Sciatic nerve (tissue), 2 donors: Measurements from ENCODE around the gene ERAL1. TPM values are rescaled to one million over a fixed set of nuclear protein-coding genes. Genes with fewer than 3 reads are reported as not detected.
"Not testable (repeated sequence)": the region's sequence is repeated elsewhere in the genome, so short reads cannot be mapped to it uniquely, and the experiment has no call there.

Experiments
- ATAC-seq: fragments of 200-7000 bp; cut with Tn5 transposase; one replicate; pipeline ENCODE4 v1.9.1; 2020; ENCODE audit warnings: mild to moderate bottlenecking, moderate library complexity
- DNase-seq: peaks from one replicate; pipeline ENCODE4 v3.0.0-alpha.2; 2020; ENCODE audit warnings: low spot score
- intact Hi-C: fragments of 100-400 bp; cut with DNase I; formaldehyde crosslinking; loops from one replicate; pipeline ENCODE4 v1.14.2; 2022
- total RNA-seq: library from RNA; stranded (reverse); fragmentation: NEBNext Ultra II Directional; extraction: Animal tissue kit (Norgen Biotek cat#: 25700); gene quantifications from one replicate; pipeline ENCODE4 v1.2.1, GENCODE V29; 2021
- donor health status: DM: no; HTN: no; CAD: no.
- donor health status: DM: no; HTN: no; CAD: no.

The ERAL1 gene
- total RNA-seq, 1 donor from 2014 or later: 23.0 TPM

DNA sequence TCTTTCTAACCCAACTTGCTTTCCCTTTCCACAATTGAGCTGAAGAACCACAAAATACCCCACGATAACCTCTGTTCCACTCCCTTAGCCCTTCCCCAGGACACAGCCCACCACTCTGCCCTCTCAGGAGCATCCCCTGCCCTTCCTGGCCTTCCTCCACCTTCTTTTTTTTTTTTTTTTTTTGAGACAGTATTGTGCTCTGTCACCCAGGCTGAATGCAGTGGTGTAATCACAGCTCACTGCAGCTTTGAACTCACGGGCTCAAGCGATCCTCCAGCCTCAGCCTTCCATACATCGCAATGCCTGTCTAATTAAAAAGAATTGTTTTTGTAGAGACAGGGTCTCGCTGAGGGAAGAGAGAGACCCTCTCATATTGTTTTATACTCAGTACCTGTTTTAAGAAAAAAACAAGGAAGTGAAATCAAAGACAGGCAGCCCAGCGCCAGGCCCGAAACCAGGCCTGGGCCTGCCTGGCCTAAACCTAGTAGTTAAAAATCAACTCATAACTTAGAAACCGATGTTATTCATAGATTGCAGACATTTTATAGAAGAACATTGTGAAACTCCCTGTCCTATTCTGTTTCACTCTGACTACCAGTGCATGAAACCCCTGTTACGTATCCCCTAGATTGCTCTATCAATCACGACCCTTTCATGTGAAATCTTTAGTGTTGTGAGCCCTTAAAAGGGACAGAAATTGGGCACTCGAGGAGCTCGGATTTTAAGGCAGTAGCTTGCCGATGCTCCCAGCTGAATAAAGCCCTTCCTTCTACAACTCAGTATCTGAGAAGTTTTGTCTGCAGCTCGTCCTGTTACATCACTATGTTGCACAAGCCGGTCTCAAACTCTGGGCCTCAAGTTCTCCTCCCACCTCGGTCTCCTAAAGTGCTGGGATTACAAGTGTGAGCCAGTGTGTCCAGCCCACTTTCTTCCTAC is 38.7 kb downstream of the ERAL1 start:
- intact Hi-C loops, ATAC-seq: not testable (repeated sequence)

DNA sequence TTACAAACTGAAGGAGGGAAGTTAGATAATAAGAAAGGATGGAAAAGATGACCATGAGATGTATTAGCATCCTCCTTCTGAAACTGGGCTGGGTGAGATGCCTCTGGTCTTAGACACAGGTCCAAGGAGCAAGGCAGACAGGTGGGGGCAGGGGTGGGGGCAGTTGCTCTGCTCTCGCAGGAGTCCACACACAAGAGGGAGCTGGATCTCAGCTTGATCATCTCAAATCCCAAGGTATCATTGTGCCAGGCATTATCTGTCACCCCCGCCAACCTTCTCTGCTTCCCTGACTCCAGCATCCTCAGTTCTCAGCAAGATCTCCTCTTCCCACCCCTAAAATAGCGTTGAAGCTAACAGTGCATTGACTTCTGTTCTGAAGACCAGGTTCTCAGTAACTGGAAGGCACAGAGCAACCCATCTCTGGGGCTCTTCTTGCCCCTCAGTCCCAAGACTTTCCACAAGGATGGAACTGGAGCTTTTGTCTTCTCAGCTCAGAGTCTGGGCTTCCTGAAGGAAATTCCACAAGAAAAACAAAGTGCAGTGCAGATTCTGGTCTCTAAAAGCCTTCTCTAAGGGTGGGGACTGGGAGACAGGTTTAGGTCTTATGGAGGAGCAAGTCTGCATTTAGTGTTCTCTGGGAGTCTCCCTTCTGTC is 41.1 kb downstream of the ERAL1 start:
- no peak for DNase-seq
- ATAC-seq: no peak
- intact Hi-C loops: no loop called here

More for the DNA sequence above, 38.7 kb downstream of the ERAL1 start:
- DNase-seq: not testable (repeated sequence)

DNA sequence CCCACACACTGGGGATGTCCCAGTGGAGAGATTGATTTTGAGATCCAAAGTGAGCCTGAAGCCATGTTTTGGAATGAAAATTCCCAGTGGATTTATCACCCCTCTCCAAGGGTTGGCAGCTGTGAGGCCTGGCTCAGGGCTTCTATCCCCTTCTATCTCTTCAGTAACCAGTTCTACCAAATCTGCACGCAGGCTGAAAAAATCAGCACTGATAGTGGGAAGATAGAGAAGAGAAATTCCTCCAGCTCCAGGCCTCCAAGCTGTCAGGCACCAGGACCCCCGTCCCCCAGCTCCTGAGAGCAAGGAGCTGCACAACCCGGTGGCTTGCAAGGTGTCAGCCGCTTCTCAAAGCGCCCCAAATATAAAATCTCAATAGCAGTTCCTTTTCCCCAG is 41.7 kb downstream of the ERAL1 start:
- no peak for DNase-seq
- ATAC-seq: peak; percentile 2
- intact Hi-C loops: no loop called here

DNA sequence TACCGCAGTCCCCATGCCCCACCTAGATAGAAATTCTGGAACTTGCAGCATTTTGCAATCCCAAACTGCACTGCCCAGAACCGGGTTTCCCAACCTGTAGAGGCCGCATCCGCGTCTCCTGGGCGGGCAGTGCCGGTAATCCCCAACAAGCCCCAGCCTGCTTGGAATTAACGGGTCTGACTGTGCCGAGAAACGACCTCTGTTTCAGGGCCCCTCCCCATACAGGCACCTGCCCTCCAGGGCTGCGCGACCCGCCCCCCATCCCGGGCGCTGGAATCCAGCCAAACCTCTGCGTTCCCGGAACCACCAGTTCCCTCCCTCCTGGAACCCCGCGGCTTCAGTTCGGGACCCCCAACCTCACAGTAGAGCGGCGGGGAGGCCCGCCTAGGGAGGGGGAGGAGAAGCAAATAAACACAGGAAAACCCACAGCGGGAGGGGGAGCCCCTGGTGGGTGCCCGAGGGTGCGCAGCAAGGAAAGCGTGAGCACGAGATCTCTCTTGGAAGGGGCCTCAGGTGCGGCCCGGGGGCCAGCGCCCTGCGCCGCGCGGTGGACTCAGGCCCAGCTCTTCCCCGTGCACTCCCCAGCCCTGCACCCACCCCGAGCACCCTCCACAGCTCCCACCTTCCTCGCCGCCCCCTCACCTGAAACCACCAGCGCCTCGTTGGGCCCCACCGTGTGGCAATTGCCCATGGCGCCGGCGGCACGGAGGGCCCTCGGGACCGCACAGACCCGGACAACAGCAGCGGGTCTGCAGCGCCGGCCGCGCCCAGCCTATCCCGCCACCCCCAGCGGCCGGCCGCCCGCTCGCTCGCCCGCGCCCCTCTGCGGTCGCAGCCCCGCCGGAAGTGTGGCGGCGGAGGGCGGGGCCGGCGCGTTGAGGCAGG is 42.3 kb downstream of the ERAL1 start, which contains the start of gene FLOT2:
TSS of gene FLOT2 (minus strand) at position 850 of the 885 bp plus-strand sequence. CDS start at position 691, 159 bp downstream.
- DNase-seq (peak; percentile 82), ATAC-seq (peak; percentile 87)
- intact Hi-C loops: no loop called here

DNA sequence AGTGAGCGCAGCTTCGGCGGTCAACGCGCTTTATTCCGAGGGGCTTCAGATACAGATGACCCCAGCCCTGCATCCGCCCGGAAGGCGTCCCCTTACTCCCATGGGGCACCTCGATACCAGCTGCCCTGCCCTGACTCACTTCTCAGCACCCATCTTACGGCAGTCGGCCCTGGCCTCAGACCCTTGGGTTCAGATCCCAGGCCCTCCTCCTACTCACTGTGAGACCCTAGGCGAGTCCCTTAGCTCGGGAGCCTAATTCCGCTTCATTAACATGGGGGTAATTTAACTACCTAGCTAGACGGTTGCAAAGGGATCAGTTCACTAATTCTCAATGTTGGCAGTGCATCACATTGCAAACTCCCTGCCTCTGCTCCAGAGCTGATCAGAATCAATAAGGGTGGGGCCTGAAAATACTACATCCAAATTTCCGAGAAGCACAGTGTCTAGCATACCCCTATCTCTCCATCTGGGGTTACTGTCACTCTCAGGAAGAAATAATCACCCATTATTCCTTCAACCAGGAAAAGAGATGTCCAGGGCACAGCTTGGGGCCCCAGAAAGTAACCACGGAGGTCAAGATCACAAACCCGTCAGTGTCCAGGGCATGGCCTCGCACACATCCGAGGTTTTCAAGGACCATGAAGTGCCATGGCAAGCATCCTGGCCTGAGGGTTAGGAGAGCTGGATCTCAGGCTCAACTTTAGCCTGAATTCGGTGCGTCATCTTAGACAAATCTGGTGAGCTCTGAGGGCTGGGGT is 43.1 kb downstream of the ERAL1 start:
- no peak for DNase-seq
- intact Hi-C loops: no loop called here

DNA sequence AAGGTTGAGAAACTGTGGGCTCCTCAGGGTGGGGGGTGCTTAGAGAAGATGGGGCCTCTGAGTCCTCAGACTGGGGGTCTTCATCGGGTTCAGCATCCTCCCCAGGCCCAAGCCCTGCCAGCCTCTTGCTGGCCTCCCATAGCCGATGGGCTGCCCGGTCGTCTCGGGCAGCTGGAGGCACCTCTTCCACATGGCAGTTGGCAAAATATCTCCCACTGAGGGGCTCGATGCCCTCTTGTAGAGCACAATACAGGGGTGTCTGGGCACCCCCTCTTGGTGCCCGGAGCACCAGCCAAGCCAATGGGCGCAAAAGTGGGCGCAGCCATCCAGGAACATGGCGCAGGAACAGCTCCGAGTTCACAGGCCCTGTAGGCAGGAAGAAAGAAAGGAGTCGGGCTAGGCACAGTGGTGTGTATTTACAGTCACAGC is 43.7 kb downstream of the ERAL1 start:
- DNase-seq (no peak), ATAC-seq (no peak)
- intact Hi-C loops: no loop called here

More for the DNA sequence above, 43.1 kb downstream of the ERAL1 start:
- ATAC-seq: no peak

DNA sequence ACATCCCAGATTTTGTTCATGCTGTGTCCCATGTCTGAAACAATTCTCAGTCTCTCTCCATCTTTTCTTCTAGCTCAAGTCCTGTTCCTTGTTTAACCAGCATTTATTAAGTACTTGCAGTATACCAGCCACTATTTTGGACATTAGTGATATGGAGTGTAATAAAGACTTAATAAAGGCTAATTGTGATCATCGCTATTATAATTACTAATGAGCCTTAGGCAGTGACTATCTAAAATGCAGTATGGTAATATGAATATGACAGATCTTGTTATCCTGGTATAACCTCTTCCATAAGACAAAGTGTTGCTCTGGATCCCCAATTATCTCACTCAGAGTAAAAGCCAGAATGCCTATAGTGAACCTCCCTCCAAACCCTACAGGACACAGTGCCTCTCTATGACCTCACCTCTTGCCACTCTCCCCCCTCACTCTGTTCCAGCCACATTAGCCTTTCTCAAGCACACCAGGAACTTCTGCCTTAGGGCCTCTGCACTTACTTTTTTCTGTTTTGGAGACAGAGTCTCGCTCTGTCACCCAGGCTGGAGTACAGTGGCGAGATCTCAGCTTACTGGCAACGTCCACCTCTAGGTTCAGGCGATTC is 44.5 kb downstream of the ERAL1 start:
- ATAC-seq: no peak
- intact Hi-C loops: no loop called here

DNA sequence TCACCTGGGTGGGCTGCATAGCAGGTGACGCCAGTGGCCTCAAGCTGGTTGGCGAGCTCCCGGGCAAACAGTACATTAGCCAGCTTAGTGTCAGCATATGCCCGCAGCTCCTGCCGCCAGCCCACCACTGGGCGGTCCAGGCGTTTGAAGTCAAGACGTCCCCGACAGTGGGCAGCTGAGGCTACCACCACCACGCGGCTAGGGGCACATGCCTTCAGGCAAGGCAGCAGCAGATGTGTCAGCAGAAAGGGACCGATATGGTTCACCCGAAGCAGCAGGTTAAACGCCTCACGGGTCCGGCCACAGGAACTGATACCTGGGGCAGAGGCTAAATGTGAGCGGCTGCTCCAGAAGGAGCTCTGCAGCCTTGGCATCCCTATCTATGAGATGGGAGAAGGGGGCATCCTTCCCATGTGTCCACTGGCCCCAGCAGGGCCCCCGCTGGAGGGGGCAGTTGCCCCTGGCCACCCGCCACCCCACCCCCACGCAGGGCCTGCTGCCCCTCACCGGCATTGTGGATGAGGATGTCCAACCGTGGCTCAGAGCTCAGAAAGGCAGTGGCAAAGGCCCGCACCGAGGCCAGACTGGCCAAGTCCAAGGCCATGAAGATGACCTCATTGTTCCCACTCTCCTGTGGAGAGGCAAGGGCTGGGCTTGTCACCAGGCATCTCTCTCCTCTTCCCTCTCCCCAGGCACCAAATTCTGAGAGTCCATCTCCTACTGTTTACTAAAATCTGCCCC is 46.3 kb downstream of the ERAL1 start:
- intact Hi-C loops: no loop called here
- no peak for ATAC-seq
- peak; percentile 55 for DNase-seq

More for the DNA sequence above, 44.5 kb downstream of the ERAL1 start:
- no peak for DNase-seq

DNA sequence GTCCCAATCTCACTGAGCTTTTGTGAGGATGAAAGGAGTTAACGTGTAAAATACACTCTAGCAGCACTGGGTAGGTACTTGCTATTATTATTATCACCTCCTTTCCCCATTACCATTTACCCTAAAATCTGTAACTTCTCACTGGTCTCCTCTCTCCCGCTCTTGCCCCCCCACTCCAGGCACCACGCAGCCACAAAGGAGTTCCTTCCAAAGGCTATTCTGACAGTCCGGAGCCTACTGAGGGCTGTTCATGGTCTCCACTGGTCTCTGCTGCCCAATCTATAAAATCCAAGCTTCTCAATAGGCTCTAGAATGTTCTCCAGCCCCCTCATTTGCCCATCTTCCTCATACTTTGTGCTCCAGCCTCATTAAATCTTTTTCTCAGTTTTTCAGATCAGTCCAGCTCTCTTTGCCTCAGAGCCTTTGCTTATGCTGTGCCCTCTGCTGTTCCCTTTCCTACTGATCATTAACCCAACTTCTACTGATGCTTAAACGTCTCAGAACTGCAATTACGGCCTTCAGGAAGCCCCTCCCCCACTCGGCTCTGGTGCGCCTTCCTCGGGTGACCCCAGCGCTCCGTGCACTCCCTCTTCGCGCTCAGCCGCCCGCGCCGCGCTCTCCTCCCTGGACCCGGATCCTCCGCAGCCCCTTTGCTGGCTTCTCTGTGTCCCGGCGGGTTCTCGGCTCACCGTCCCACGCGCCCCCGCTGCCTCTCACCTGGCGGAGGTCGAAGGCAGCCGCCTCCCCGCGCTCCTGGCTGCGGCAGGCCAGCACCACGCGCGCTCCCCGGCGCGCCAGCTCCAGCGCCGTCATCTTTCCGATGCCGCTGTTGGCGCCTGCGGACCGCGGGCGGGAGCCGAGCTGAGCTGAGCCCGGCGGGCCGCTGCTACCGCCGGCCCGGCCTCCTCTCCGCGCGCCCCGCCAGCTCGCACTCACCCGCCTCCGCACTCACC is 47.3 kb downstream of the ERAL1 start:
- intact Hi-C loops: no loop called here
- DNase-seq (peak; percentile 64), ATAC-seq (peak; percentile 12)

DNA sequence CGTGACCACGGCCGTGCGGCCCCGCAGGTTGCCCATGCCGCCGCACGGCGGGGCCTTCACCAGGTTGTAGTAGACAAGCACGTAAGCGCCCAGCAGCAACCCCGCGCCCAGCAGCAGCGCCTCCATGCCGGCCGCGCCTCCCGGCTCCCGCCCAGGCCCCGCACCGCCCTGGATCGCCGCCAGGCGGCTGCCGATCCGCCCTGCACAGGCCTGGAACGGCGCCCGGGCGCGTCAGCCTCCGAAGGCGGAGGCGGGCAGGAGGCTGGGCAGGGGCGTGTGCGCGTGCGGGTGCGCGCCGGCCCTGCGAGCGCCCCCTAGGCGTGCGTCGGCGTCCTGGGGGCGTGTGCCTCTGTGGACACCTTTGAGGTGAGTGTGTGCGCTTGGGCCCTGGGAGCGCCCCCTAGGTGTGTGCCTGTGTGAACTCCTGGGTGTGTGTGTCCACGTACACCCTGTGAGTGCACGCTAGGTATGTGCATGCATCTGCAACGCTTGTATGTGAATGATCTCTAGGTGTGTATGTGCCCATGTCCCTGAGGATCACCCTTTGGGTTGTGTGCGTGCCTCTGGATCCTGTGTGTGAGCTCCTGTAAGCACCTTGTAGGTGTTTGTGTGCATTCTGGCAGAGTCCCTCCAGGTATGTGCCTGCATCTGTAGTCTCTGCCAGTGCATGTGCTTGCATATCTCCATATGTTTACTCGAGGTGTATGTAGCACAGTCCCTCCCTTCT is 48.2 kb downstream of the ERAL1 start, which contains the start of gene DHRS13:
TSS of gene DHRS13 (minus strand) at position 261 of the 727 bp plus-strand sequence. CDS start at position 126, 135 bp downstream.
- ATAC-seq (peak; percentile 86), DNase-seq (peak; percentile 87)
- intact Hi-C loops: no loop called here

DNA sequence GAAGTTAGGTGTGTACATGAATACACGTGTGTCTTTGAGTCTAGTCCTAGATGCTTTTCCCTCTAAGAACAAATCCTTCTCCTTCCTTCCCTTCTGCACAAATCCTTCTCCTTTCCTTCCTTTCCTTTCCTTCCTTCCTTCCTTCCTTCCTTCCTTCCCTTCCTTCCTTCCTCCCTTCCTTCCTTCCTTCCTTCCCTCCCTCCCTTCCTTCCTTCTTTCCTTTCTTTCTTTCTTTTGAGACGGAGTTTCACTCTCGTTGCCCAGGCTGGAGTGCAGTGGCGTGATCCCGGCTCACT is 48.7 kb downstream of the ERAL1 start:
- intact Hi-C loops, DNase-seq, ATAC-seq: not testable (repeated sequence)

DNA sequence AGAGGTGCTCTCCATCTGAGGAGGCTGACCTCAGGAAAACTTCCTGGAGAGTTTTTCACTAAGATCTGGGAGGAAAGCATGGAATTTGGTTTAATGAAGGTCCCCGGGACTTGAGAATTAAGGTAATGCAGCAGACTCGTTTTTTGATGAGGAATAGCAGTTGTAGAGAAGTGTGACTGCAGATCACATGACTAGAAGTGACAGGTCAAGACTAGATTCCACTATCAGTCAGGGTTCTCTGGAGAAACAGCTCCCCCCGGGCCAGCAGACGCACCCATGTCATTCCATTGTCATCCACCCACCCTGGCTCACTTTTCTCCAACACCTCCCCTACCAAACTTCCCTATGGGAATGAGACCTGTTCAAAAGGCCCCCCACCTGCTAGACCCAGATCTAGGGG is 50.0 kb downstream of the ERAL1 start:
- DNase-seq: peak; percentile 36
- ATAC-seq: no peak
- intact Hi-C loops: loop anchor here (5.0 kb wide), 1 partner anchor 142 kb away; no protein-coding TSS in a partner anchor

DNA sequence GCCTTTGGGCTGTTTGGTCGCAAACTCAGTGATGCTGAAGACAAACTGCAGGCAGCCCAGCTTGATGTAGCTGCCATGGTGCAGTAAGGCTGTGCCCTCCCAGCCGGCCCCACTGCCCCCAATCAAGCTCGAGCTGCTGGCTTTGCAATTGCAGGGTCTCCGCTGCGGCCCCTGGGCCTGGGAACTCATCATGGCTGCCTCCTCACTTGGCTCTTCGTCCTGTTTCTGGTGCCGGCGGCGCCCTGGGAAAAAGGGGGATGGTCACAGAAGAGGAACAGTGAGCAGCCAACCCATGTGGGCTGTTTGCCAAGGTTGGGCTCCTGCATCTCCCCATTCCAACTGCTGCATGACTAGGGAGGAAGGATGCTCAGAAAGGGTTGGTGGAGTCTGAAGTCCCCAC is 51.5 kb downstream of the ERAL1 start:
- intact Hi-C loops: loop anchor here (5.0 kb wide), 1 partner anchor 144 kb away; no protein-coding TSS in a partner anchor
- ATAC-seq (no peak), DNase-seq (peak; percentile 60)

DNA sequence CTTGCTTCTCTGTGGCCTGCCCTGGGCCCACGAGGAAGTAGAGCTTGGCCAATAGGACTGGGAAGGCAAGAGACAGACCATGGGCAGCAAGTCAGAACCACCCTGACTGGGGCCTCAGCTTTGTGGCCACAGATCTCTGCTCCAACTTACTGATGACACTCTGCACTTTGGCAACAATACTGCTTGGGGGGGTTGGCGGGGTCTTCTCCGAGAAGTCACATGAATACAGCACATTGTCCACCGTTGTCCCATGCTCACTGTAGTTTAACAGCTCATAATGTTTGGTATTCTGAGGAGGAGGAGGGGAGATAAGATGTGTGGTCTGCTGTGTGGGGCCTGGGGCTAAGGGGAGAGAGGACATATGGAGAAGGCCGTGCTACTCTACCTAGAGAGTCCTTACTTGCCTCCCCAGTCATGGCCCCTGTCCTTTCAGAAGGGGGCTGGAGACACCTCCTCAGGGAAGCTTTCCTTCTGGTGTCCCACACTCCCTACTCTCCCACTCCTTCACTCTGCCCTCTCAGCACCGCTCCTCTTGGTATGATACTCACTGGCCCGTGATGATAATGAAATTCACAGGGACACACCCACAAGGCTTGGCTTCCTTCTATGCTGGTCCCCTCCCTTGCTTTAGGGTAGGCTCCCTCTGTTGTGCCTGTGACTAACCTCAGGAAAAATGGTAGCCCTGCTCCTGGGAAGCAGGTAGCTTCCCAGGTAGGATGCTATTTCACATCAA is 52.1 kb downstream of the ERAL1 start:
- peak; percentile 50 for DNase-seq
- intact Hi-C loops: loop anchor here (5.0 kb wide), 1 partner anchor 145 kb away; no protein-coding TSS in a partner anchor
- no peak for ATAC-seq
